Skeletal muscle satellite cell (primary cell): ENCODE data around the gene SOX10.

Experiments used
- H3K27me3 ChIP-seq: 2 replicates; pipeline ENCODE4 v1.7.0; 2013; ENCODE audit warnings: low read length; ENCODE audit not compliant: control insufficient read depth, insufficient read depth
- H3K36me3 ChIP-seq: 2 replicates; pipeline ENCODE4 v1.7.0; 2013; ENCODE audit warnings: mild to moderate bottlenecking, control low read depth, low read length; ENCODE audit not compliant: insufficient read depth
- H3K4me1 ChIP-seq: 2 replicates; pipeline ENCODE4 v1.7.0; 2013; ENCODE audit warnings: low read length; ENCODE audit not compliant: control insufficient read depth, insufficient read depth
- H3K4me2 ChIP-seq: 2 replicates; pipeline ENCODE4 v1.7.0; 2013; ENCODE audit warnings: mild to moderate bottlenecking, low read length
- H3K4me3 ChIP-seq: 2 replicates; pipeline ENCODE4 v1.7.0; 2013; ENCODE audit warnings: low read length
- H3K9ac ChIP-seq: 2 replicates; pipeline ENCODE4 v1.7.0; 2013; ENCODE audit warnings: mild to moderate bottlenecking, low read depth, low read length, moderate library complexity
- H3K9me3 ChIP-seq: replicated peaks from 2 replicates; pipeline ENCODE4 v1.7.0; 2013; ENCODE audit warnings: mild to moderate bottlenecking, control low read depth, low read length

Gene SOX10

GRCh38 chr22:38012604-38013072 lies 28.3 kb upstream of the SOX10 start:
- H3K27me3 ChIP-seq = no peaks in the 10 kb centered on the region
- H3K36me3 ChIP-seq = no peaks in the 10 kb centered on the region
- H3K4me1 ChIP-seq = peaks cover 21% of the 10 kb centered on the region
- H3K4me2 ChIP-seq = peak overlapping the region; percentile 6
- H3K9me3 ChIP-seq = no peaks in the 10 kb centered on the region
- no peak overlapping the region for H3K9ac ChIP-seq
- no peak overlapping the region for H3K4me3 ChIP-seq

DNA sequence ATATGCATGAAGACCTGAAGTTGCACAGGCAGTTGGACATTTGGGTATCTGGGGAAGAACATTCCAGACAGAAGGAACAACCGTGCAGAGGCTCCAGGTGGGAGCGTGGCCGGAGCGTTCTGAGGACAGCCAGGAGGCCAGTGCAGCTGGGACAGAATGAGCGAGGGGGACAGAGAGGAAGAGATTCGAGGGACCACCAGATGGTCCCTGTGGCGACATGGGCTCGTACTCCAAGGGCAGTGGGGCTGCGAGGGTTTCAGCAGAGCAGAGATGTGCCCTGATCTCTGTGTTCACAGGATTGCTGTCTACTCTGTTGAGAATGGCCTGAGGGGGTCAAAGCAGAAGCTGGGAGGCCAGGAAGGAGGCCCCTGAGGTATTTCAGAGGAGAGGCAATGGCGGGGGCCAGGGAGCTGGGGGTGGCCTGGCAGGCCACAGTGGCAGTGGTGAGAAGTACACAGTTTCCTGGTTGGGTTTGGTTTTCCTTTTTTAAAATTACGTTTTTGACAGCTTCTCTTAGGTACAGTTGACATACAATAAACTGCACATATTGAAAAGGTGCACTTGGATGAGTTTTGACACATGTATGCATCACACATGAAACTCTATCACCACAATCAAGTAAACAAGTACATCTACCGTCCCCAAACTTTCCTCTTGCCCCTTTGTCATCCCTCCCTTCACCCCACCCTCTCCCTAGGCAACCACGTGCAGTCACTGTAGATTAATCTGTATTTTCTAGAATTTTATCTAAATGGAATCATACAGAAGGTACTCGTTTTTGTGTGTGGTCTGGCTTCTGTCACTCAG lies 24.8 kb upstream of the SOX10 start:
- Histone ChIP-seq H3K9ac (no peak overlapping the region), H3K4me1 (peaks cover 10% of the 10 kb centered on the region), H3K4me3 (no peak overlapping the region), H3K9me3 (no peaks in the 10 kb centered on the region), H3K36me3 (no peaks in the 10 kb centered on the region), H3K4me2 (no peak overlapping the region), H3K27me3 (peaks cover 7% of the 10 kb centered on the region)

- H3K9ac ChIP-seq = no peak overlapping the region
Observed at GRCh38 chr22:38007330-38007902, 23.1 kb upstream of the SOX10 start.

GRCh38 chr22:38006906-38007305 lies 22.6 kb upstream of the SOX10 start:
- no peaks in the 10 kb centered on the region for H3K4me1 ChIP-seq

More at GRCh38 chr22:38007330-38007902, 23.1 kb upstream of the SOX10 start:
- H3K4me3 ChIP-seq = no peak overlapping the region
- H3K4me2 ChIP-seq = no peak overlapping the region
- H3K4me1 ChIP-seq = peaks cover 2% of the 10 kb centered on the region
- no peaks in the 10 kb centered on the region for H3K9me3 ChIP-seq
- no peaks in the 10 kb centered on the region for H3K36me3 ChIP-seq
- H3K27me3 ChIP-seq = peaks cover 7% of the 10 kb centered on the region

GRCh38 chr22:38005943-38006342 lies 21.6 kb upstream of the SOX10 start:
- Histone ChIP-seq H3K9me3 (no peaks in the 10 kb centered on the region), H3K27me3 (peaks cover 8% of the 10 kb centered on the region), H3K9ac (no peak overlapping the region), H3K4me2 (no peak overlapping the region), H3K4me3 (no peak overlapping the region), H3K36me3 (no peaks in the 10 kb centered on the region), H3K4me1 (no peaks in the 10 kb centered on the region)

More at GRCh38 chr22:38006906-38007305, 22.6 kb upstream of the SOX10 start:
- Histone ChIP-seq H3K27me3 (peaks cover 7% of the 10 kb centered on the region), H3K4me3 (no peak overlapping the region), H3K9me3 (no peaks in the 10 kb centered on the region), H3K36me3 (no peaks in the 10 kb centered on the region), H3K4me2 (no peak overlapping the region), H3K9ac (no peak overlapping the region)

- Histone ChIP-seq H3K27me3 (peaks cover 8% of the 10 kb centered on the region), H3K4me2 (peak overlapping the region; percentile 13), H3K9me3 (no peaks in the 10 kb centered on the region), H3K9ac (no peak overlapping the region), H3K36me3 (no peaks in the 10 kb centered on the region), H3K4me3 (no peak overlapping the region), H3K4me1 (peaks cover 11% of the 10 kb centered on the region)
Observed at GRCh38 chr22:37999640-38000272, 15.4 kb upstream of the SOX10 start.

DNA sequence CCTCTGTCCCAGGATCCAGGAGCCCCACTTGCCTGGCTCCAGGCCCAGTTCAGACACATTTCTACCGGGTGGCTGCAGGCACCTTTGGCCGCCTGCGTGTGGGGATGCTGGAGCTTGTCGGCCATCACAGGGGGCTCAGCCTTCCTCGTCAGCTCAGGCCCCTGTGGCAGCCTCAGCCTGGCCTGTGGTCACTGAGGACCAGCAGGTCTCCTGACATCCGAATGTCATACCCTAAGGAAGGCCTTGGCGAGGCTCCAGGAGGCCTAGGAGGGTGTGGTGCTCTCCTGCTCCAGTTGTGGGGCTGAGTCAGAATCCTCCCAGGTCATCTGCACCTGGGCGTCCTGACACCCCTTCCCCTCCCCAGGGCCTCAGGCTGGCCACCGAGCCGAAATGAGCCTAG lies 14.9 kb upstream of the SOX10 start:
- no peak overlapping the region for H3K4me3 ChIP-seq
- H3K36me3 ChIP-seq = no peaks in the 10 kb centered on the region
- no peak overlapping the region for H3K4me2 ChIP-seq
- H3K27me3 ChIP-seq = peaks cover 8% of the 10 kb centered on the region
- no peak overlapping the region for H3K9ac ChIP-seq
- peaks cover 11% of the 10 kb centered on the region for H3K4me1 ChIP-seq
- H3K9me3 ChIP-seq = no peaks in the 10 kb centered on the region

DNA sequence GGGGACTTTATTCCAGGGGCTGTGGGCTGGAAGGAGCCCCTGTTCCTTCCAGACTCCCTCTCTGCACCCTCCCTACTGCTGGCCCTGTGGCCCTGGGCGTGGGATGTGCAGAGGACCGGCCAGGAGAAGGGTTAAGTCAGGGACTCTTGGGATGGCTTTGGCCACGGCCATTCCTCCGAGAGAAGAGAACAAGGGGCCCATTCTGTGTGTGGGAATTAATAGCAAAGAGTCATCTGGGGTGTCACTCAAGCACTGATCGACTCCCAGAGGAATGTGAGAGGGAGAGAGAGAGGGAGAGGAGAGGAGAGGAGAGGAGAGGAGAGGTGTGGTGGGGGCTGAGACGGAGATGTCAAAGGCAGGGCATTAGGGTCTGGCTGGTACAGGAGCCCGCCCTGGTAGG lies 14.2 kb upstream of the SOX10 start:
- no peaks in the 10 kb centered on the region for H3K36me3 ChIP-seq
- H3K4me1 ChIP-seq = peaks cover 11% of the 10 kb centered on the region
- H3K27me3 ChIP-seq = peaks cover 8% of the 10 kb centered on the region
- H3K9me3 ChIP-seq = no peaks in the 10 kb centered on the region
- H3K4me2 ChIP-seq = no peak overlapping the region
- H3K9ac ChIP-seq = no peak overlapping the region
- H3K4me3 ChIP-seq = no peak overlapping the region

DNA sequence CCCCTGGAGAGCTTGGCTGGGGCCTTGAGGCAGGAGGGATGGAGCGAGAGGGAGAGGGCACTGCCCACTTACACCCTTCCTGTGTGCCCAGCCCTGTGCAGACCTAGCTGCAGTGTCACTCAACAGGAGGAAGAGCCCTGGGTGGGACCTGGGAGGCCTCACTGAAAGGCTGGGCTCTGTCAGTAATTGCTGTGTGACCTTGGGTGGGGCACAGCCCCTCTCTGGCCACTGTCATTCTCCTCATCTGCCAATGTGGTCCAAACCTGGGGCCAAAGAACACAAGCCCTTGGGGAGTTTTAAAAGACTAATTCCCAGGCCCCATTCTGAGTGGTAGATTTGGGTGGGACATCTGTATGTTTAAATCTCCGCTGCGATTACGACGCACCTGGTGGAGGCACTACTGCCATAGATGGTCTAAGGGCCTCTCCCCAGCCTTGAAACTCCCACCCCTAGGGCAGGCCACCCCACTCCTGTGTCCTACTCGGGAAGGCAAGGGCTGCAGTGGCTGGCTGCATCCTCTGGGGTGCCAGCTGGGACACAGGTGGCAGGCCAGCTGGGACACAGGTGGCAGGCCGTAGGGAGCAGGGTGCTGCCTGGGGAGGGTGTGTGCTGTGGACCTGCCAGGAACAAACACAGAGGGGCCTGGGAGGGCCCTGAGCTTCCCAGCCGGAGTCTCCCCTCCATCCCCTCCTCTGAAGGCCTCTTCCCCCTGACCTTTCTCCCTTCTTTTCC lies 12.3 kb upstream of the SOX10 start:
- H3K9ac ChIP-seq = no peak overlapping the region

DNA sequence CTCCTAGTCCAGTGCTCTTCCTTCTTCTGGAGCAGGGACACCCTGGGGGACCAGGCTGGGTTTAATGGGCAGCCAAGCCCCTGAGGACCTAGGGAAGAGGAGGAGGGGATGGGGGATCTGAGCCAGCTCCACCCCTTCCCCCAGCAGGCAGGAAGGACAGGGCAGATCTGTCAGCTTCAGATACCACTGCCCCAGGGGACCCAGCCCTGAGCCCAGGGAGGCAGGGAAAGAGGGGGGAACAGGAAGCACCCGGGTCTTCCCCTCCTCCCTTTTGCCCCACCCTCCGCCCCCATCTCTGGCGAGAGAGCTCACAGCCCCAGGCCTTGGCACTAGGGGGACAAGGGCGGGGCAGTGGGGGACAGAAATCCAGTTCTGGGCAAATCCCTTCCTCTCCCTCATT lies 11.7 kb upstream of the SOX10 start:
- H3K36me3 ChIP-seq = no peaks in the 10 kb centered on the region
- no peak overlapping the region for H3K4me2 ChIP-seq
- peaks cover 8% of the 10 kb centered on the region for H3K27me3 ChIP-seq
- peaks cover 11% of the 10 kb centered on the region for H3K4me1 ChIP-seq
- H3K9ac ChIP-seq = no peak overlapping the region
- no peak overlapping the region for H3K4me3 ChIP-seq
- H3K9me3 ChIP-seq = no peaks in the 10 kb centered on the region

More for the DNA sequence above, 12.3 kb upstream of the SOX10 start:
- Histone ChIP-seq H3K27me3 (peaks cover 8% of the 10 kb centered on the region), H3K36me3 (no peaks in the 10 kb centered on the region), H3K9me3 (no peaks in the 10 kb centered on the region), H3K4me2 (no peak overlapping the region), H3K4me3 (no peak overlapping the region), H3K4me1 (peaks cover 11% of the 10 kb centered on the region)

GRCh38 chr22:37995460-37995859 lies 11.1 kb upstream of the SOX10 start:
- Histone ChIP-seq H3K4me1 (peaks cover 11% of the 10 kb centered on the region), H3K9ac (no peak overlapping the region), H3K27me3 (peaks cover 4% of the 10 kb centered on the region), H3K9me3 (no peaks in the 10 kb centered on the region), H3K4me2 (no peak overlapping the region), H3K36me3 (no peaks in the 10 kb centered on the region), H3K4me3 (no peak overlapping the region)
